Activated CD8-positive, alpha-beta memory T cell treated with anti-CD3 and anti-CD28 coated beads, Interleukin-2, amount 10 ng/mL, durations not matched to agents 7 days and 5 days (primary cell): Measurements from ENCODE around the gene CTNNBL1. TPM values are rescaled to one million over a fixed set of nuclear protein-coding genes. Genes with fewer than 3 reads are reported as not detected.
"Not testable (repeated sequence)": the region's sequence is repeated elsewhere in the genome, so short reads cannot be mapped to it uniquely, and the experiment has no call there.

Experiments used
- ATAC-seq: fragments of 150-1000 bp; cut with Tn5 transposase; one replicate; pipeline ENCODE4 v1.10.0; 2021; ENCODE audit warnings: moderate library complexity
- CTCF ChIA-PET: fragments of 350-600 bp; sonication (Branson Sonifier 250); formaldehyde crosslinking; loops from one replicate; lab custom pipeline; 2021; ENCODE audit warnings: antibody characterized with exemption; lab: Charles Lee
- DNase-seq: peaks from one replicate; pipeline ENCODE4 v3.0.0-alpha.2; 2020
- H3K27ac Mint-ChIP-seq: one replicate; pipeline ENCODE4 v1.8.0; 2021; ENCODE audit warnings: mild to moderate bottlenecking, mixed read lengths
- H3K27me3 Mint-ChIP-seq: one replicate; pipeline ENCODE4 v1.8.0; 2021; ENCODE audit warnings: mixed read lengths
- H3K36me3 Mint-ChIP-seq: one replicate; pipeline ENCODE4 v1.8.0; 2021; ENCODE audit warnings: mild to moderate bottlenecking, mixed read lengths
- H3K4me1 Mint-ChIP-seq: one replicate; pipeline ENCODE4 v1.8.0; 2021; ENCODE audit warnings: mixed read lengths
- H3K4me3 Mint-ChIP-seq: one replicate; pipeline ENCODE4 v1.8.0; 2021; ENCODE audit warnings: mild to moderate bottlenecking, moderate library complexity, mixed read lengths
- H3K9me3 Mint-ChIP-seq: one replicate; pipeline ENCODE4 v1.8.0; 2022; ENCODE audit warnings: low read depth, mixed read lengths
- total RNA-seq, 2 experiments: library from RNA; stranded (reverse); gene quantifications; one replicate each; pipeline ENCODE4 v1.2.3, GENCODE V29; 2021

The CTNNBL1 gene
- total RNA-seq, 2 experiments from 2014 or later, result 79.8 to 90.2 TPM

GRCh38 chr20:37706298-37706697, 12.5 kb downstream of the CTNNBL1 start:
- ATAC-seq, result no peak

GRCh38 chr20:37711001-37711400, 17.2 kb downstream of the CTNNBL1 start:
- no peaks in the 10 kb centered on the region for H3K27me3 Mint-ChIP-seq
- H3K9me3 Mint-ChIP-seq, result no peaks in the 10 kb centered on the region
- DNase-seq, result no peak
- no peaks in the 10 kb centered on the region for H3K4me1 Mint-ChIP-seq
- no peak overlapping the region for H3K4me3 Mint-ChIP-seq
- peaks cover 27% of the 10 kb centered on the region for H3K36me3 Mint-ChIP-seq
- ATAC-seq, result no peak
- no peak overlapping the region for H3K27ac Mint-ChIP-seq
- CTCF ChIA-PET, result no interaction called here

More at GRCh38 chr20:37706298-37706697, 12.5 kb downstream of the CTNNBL1 start:
- CTCF ChIA-PET, result no interaction called here
- Mint-ChIP-seq H3K4me1 (no peaks in the 10 kb centered on the region), H3K27ac (no peak overlapping the region), H3K4me3 (no peak overlapping the region), H3K27me3 (no peaks in the 10 kb centered on the region), H3K36me3 (peaks cover 18% of the 10 kb centered on the region), H3K9me3 (no peaks in the 10 kb centered on the region)
- no peak for DNase-seq

GRCh38 chr20:37711994-37712964, 18.4 kb downstream of the CTNNBL1 start:
- DNase-seq, result no peak
- Mint-ChIP-seq H3K36me3 (peaks cover 25% of the 10 kb centered on the region), H3K4me1 (no peaks in the 10 kb centered on the region), H3K27ac (no peak overlapping the region), H3K4me3 (no peak overlapping the region), H3K27me3 (no peaks in the 10 kb centered on the region), H3K9me3 (no peaks in the 10 kb centered on the region)
- CTCF ChIA-PET, result no interaction called here
- ATAC-seq, result no peak

DNA sequence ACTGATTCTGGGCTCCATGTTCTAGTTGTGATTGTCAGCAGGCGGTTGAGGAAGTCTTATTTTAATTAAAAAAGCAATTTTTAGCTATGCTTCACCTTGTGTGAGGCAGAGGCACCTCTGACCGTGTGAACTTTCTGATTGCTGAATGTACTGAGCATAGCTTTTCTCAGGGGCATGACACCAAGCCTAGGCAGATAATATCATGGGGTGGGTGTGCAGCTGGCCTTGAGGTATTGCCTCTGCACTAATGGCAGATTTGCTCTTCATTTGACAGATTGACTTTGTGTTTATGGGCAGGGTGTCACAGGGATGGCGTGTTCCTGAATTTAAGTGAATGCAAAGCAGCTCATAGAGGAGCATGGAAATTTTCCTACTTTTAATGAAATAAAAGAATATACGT, 19.6 kb downstream of the CTNNBL1 start:
- no peak overlapping the region for H3K27ac Mint-ChIP-seq
- H3K4me3 Mint-ChIP-seq, result no peak overlapping the region
- H3K9me3 Mint-ChIP-seq, result no peaks in the 10 kb centered on the region
- DNase-seq (no peak), ATAC-seq (no peak)
- H3K27me3 Mint-ChIP-seq, result no peaks in the 10 kb centered on the region
- no peaks in the 10 kb centered on the region for H3K4me1 Mint-ChIP-seq
- CTCF ChIA-PET, result no interaction called here
- peaks cover 21% of the 10 kb centered on the region for H3K36me3 Mint-ChIP-seq

DNA sequence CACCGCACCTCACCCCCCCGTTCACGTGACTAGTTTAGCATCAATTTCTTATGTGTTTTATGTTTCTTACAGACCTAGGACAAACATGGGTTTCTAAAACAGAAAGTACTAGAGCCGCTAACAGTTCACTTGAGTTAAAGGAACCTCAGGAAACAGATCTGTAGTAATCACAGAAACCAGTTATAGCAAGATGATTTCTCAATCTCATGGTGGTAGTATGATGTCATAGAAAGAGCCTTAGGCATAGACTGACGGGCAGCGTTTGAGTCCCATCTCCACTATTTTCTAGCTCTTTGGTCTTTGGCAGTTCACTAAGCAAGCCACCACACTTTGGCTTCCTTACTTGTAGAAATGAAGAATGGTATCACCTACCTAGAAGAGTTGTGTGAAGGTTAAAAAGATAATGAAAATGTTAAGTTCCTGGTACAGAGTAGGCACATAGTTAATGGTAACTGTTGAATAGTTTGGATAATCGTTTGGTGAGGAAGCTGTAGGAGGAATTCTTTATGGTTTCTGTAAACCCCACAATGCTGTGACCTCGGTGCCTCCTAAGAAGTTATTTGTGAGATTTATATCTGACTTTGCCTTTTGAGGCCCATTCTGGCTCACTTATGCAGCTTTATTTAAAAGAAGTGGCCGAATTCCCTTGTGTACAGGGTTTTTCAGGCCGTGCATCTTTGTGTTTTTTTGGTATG, 21.3 kb downstream of the CTNNBL1 start:
- no peaks in the 10 kb centered on the region for H3K9me3 Mint-ChIP-seq
- CTCF ChIA-PET, result no interaction called here
- no peak for ATAC-seq
- H3K4me1 Mint-ChIP-seq, result no peaks in the 10 kb centered on the region
- H3K27ac Mint-ChIP-seq, result no peak overlapping the region
- DNase-seq, result no peak
- no peak overlapping the region for H3K4me3 Mint-ChIP-seq
- H3K27me3 Mint-ChIP-seq, result no peaks in the 10 kb centered on the region
- H3K36me3 Mint-ChIP-seq, result peaks cover 18% of the 10 kb centered on the region

DNA sequence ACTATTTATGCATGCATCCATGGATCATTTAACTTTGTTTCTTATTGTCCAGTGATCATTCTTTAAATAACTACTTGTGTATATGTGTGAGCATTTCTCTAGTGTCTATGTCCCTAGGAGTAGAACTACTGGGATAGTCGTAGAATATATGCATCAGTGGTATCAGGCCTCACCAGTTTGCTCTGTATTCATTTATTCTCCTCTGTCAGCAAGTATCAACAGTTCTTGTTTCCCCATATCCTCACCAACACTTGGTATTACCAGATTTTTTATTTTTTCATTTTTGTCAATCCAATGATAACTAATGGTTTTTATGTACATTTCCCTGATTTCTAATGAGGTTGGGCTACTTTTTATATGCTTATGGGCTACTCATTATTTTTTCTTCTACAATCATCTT, 27.9 kb downstream of the CTNNBL1 start:
- Mint-ChIP-seq H3K27ac (no peak overlapping the region), H3K9me3 (peaks cover 5% of the 10 kb centered on the region), H3K36me3 (peaks cover 12% of the 10 kb centered on the region), H3K4me3 (no peak overlapping the region), H3K27me3 (no peaks in the 10 kb centered on the region), H3K4me1 (peaks cover under 1% of the 10 kb centered on the region)
- CTCF ChIA-PET, result no interaction called here
- no peak for DNase-seq
- no peak for ATAC-seq

- H3K27ac Mint-ChIP-seq, DNase-seq, H3K27me3 Mint-ChIP-seq, CTCF ChIA-PET, ATAC-seq, H3K4me1 Mint-ChIP-seq, H3K4me3 Mint-ChIP-seq, H3K9me3 Mint-ChIP-seq: not testable (repeated sequence)
- peaks cover 10% of the 10 kb centered on the region for H3K36me3 Mint-ChIP-seq
Observed at GRCh38 chr20:37722312-37722711, 28.5 kb downstream of the CTNNBL1 start.

- DNase-seq (no peak), ATAC-seq (no peak)
- H3K27me3 Mint-ChIP-seq, result no peaks in the 10 kb centered on the region
- no peak overlapping the region for H3K4me3 Mint-ChIP-seq
- H3K27ac Mint-ChIP-seq, result no peak overlapping the region
- CTCF ChIA-PET, result no interaction called here
- H3K9me3 Mint-ChIP-seq, result peaks cover 5% of the 10 kb centered on the region
- peaks cover 10% of the 10 kb centered on the region for H3K36me3 Mint-ChIP-seq
- H3K4me1 Mint-ChIP-seq, result peaks cover 1% of the 10 kb centered on the region
Observed at GRCh38 chr20:37723668-37724067, 29.8 kb downstream of the CTNNBL1 start.

GRCh38 chr20:37725165-37725564, 31.3 kb downstream of the CTNNBL1 start:
- no peak overlapping the region for H3K27ac Mint-ChIP-seq
- H3K4me3 Mint-ChIP-seq, result no peak overlapping the region
- no peak for ATAC-seq
- H3K27me3 Mint-ChIP-seq, result no peaks in the 10 kb centered on the region
- peaks cover 1% of the 10 kb centered on the region for H3K4me1 Mint-ChIP-seq
- DNase-seq, result no peak
- CTCF ChIA-PET, result no interaction called here
- H3K9me3 Mint-ChIP-seq, result peaks cover 5% of the 10 kb centered on the region
- H3K36me3 Mint-ChIP-seq, result peaks cover 11% of the 10 kb centered on the region

DNA sequence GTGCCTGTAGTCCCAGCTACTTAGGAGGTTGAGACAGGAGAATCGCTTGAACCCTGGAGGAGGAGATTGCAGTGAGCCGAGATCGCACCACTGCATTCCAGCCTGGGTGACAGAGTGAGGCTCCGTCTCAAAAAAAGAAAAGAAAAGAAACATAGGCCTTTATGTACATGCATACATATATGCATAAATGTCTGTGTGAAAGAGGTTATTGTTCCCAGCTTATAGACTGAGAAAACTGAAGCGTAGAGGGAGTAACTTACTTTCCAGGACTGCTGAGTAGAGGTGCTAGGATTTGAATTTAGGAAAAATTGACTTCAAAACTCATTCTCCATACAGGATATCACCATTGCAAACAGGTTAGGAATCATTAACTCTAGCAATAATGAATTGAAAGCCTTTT, 32.0 kb downstream of the CTNNBL1 start:
- ATAC-seq (no peak), DNase-seq (no peak)
- no peak overlapping the region for H3K4me3 Mint-ChIP-seq
- no peak overlapping the region for H3K27ac Mint-ChIP-seq
- peaks cover 5% of the 10 kb centered on the region for H3K9me3 Mint-ChIP-seq
- H3K4me1 Mint-ChIP-seq, result peaks cover 1% of the 10 kb centered on the region
- H3K36me3 Mint-ChIP-seq, result peaks cover 10% of the 10 kb centered on the region
- CTCF ChIA-PET, result interaction anchor here (1.0 kb wide), 1 partner anchor 9 kb away, joined by 3 read pairs; no protein-coding TSS in a partner anchor
- H3K27me3 Mint-ChIP-seq, result no peaks in the 10 kb centered on the region

DNA sequence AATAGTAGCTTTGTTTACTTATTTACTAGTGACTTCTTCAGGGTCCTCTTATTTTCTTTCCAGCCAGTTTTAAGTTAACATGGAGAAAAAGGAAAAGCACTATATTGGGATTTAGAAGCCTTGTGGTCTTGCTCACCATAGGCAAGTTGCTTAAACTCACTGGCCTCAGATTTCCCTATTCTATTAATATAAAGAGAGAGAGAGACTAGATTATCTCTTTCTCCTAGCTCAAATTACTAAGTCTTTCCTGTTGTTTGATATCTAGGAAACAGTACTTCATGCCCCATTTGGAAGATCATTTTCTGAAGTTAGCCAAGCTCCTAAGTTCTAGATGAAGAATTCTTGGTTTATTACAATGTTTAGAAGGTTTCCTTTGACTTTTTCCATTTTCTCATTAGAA, 32.5 kb downstream of the CTNNBL1 start:
- ATAC-seq, result no peak
- CTCF ChIA-PET, result interaction anchor here (1.0 kb wide), 1 partner anchor 8 kb away, joined by 3 read pairs; no protein-coding TSS in a partner anchor

DNA sequence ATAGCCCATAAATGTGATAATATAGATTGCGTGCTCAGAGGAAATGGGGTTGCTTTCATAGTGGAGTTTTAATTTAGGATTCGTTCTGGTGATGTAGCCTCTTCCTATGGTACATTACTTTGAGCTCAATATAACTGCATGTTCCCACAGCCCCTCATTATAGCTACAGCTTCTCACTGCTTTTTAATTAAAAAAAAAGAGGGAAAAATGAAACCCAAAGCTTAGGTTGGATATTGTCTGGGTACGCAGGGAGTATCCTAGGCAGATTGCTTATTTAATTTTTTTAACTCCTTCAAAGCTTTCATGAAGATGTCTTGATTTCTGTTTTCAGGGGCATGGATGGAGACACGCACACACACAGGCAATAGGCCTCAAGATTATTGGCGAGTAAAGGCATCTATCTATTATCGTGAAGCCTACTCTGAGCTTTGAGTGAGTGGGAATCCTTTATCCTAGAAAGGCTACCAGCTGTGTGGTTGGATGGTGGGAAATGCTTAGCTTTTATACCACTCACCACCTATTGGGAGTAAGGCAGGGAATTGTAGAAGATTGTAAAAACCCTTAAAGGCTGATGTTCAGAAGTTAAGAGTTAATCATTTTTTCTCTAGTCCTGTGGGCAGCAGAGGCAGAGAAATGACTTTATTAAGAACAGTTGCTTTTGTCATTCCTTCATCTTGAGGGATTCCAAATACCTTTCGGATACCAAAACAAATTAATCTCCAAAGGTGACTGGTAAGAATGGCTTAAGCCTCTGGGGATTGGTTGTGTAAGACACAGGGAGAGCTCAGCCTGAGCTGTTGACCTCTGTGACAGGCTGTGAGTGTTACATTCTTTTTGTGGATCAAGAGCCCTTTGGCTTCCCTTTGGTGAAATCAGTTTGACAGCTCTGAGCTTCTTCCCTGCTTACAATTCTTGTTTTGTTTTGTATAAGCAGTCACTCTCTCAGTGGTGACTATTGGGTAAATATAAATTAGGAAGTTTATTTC, 33.4 kb downstream of the CTNNBL1 start:
- no peak overlapping the region for H3K27ac Mint-ChIP-seq
- H3K9me3 Mint-ChIP-seq, result no peaks in the 10 kb centered on the region
- no peak for ATAC-seq
- peaks cover 10% of the 10 kb centered on the region for H3K36me3 Mint-ChIP-seq
- peaks cover 1% of the 10 kb centered on the region for H3K4me1 Mint-ChIP-seq
- H3K27me3 Mint-ChIP-seq, result no peaks in the 10 kb centered on the region
- CTCF ChIA-PET, result interaction anchor here (1.2 kb wide), 1 partner anchor 36 kb away, joined by 3 read pairs; no protein-coding TSS in a partner anchor
- no peak overlapping the region for H3K4me3 Mint-ChIP-seq
- no peak for DNase-seq

More for the DNA sequence above, 32.5 kb downstream of the CTNNBL1 start:
- Mint-ChIP-seq H3K36me3 (peaks cover 9% of the 10 kb centered on the region), H3K27ac (no peak overlapping the region), H3K4me1 (peaks cover 1% of the 10 kb centered on the region), H3K9me3 (peaks cover 5% of the 10 kb centered on the region), H3K27me3 (no peaks in the 10 kb centered on the region), H3K4me3 (no peak overlapping the region)
- DNase-seq, result no peak
